ENCODE results near the gene ITIH1. TPM values are rescaled to one million over a fixed set of nuclear protein-coding genes. Genes with fewer than 3 reads are reported as not detected.
A peak's percentile ranks its signal among the peaks of the same experiment; 100 is the strongest.

ITIH1 gene
- total RNA-seq, 1 donor from 2014 or later: not detected

- no peaks in the 10 kb centered on the region for H3K79me2 ChIP-seq (ENCODE audit: low read depth)
- no peak for DNase-seq (ENCODE audit: low spot score)
- no peak overlapping the region for H3K9ac ChIP-seq
- H3K36me3 Mint-ChIP-seq: peaks cover 58% of the 10 kb centered on the region
- no peak overlapping the region for H2AFZ ChIP-seq (replicated peaks)
- peaks cover 14% of the 10 kb centered on the region for H3K9me3 Mint-ChIP-seq
- H3K4me1 Mint-ChIP-seq: no peaks in the 10 kb centered on the region
- H4K20me1 ChIP-seq (ENCODE audit: low read depth): no peaks in the 10 kb centered on the region
- H3K27ac ChIP-seq: no peak overlapping the region
- no peak overlapping the region for H3K4me3 Mint-ChIP-seq
- no peaks in the 10 kb centered on the region for H3F3A ChIP-seq (ENCODE audit: low read depth)
- TF ChIP-seq CTCF (IDR thresholded peaks at IDR 0.05) (no peak), EZH2phosphoT487 (IDR thresholded peaks at IDR 0.05) (no peak), EZH2 (IDR thresholded peaks at IDR 0.05) (no peak)
- peaks cover 22% of the 10 kb centered on the region for H3K36me3 ChIP-seq
- H3K4me3 ChIP-seq: no peak overlapping the region
- no peak overlapping the region for H3K27ac Mint-ChIP-seq
- H3K4me2 ChIP-seq: no peak overlapping the region
- no peaks in the 10 kb centered on the region for H3K27me3 Mint-ChIP-seq (ENCODE audit: insufficient read depth, low read depth)
- no peaks in the 10 kb centered on the region for H3K4me1 ChIP-seq
- H3K9me3 ChIP-seq (ENCODE audit: low read depth): peaks cover 2% of the 10 kb centered on the region
- no peaks in the 10 kb centered on the region for H3K27me3 ChIP-seq
Observed at GRCh38 chr3:52733256-52733891, 44.0 kb upstream of the ITIH1 start.

GRCh38 chr3:52739730-52740129 is 37.7 kb upstream of the ITIH1 start:
- no peaks in the 10 kb centered on the region for H3K4me1 Mint-ChIP-seq
- H3K4me3 Mint-ChIP-seq: no peak overlapping the region
- Histone ChIP-seq H3K9me3 (ENCODE audit: low read depth) (no peaks in the 10 kb centered on the region), H3K79me2 (ENCODE audit: low read depth) (no peaks in the 10 kb centered on the region), H2AFZ (replicated peaks) (no peak overlapping the region), H3K4me2 (no peak overlapping the region), H3K9ac (no peak overlapping the region), H3K4me1 (no peaks in the 10 kb centered on the region), H3F3A (ENCODE audit: low read depth) (no peaks in the 10 kb centered on the region), H3K27ac (no peak overlapping the region), H3K27me3 (no peaks in the 10 kb centered on the region), H3K36me3 (peaks cover 26% of the 10 kb centered on the region), H4K20me1 (ENCODE audit: low read depth) (no peaks in the 10 kb centered on the region), H3K4me3 (no peak overlapping the region)
- H3K36me3 Mint-ChIP-seq: peaks cover 40% of the 10 kb centered on the region
- H3K9me3 Mint-ChIP-seq: no peaks in the 10 kb centered on the region
- no peaks in the 10 kb centered on the region for H3K27me3 Mint-ChIP-seq (ENCODE audit: insufficient read depth, low read depth)
- no peak overlapping the region for H3K27ac Mint-ChIP-seq
- TF ChIP-seq EZH2phosphoT487 (IDR thresholded peaks at IDR 0.05) (no peak), CTCF (IDR thresholded peaks at IDR 0.05) (no peak), EZH2 (IDR thresholded peaks at IDR 0.05) (no peak)
- no peak for DNase-seq (ENCODE audit: low spot score)

GRCh38 chr3:52742418-52743041 is 34.9 kb upstream of the ITIH1 start:
- H3K79me2 ChIP-seq (ENCODE audit: low read depth): no peaks in the 10 kb centered on the region
- Mint-ChIP-seq H3K4me3 (no peak overlapping the region), H3K36me3 (peaks cover 41% of the 10 kb centered on the region), H3K4me1 (no peaks in the 10 kb centered on the region), H3K9me3 (no peaks in the 10 kb centered on the region), H3K27ac (no peak overlapping the region), H3K27me3 (ENCODE audit: insufficient read depth, low read depth) (no peaks in the 10 kb centered on the region)
- H4K20me1 ChIP-seq (ENCODE audit: low read depth): no peaks in the 10 kb centered on the region
- no peak overlapping the region for H3K4me2 ChIP-seq
- H3K27me3 ChIP-seq: no peaks in the 10 kb centered on the region
- no peak overlapping the region for H3K9ac ChIP-seq
- H3K9me3 ChIP-seq (ENCODE audit: low read depth): no peaks in the 10 kb centered on the region
- no peak overlapping the region for H2AFZ ChIP-seq (replicated peaks)
- H3K27ac ChIP-seq: no peak overlapping the region
- peak; percentile 58 for TF ChIP-seq CTCF (IDR thresholded peaks at IDR 0.05)
- TF ChIP-seq EZH2 (IDR thresholded peaks at IDR 0.05): no peak
- H3F3A ChIP-seq (ENCODE audit: low read depth): no peaks in the 10 kb centered on the region
- peaks cover 29% of the 10 kb centered on the region for H3K36me3 ChIP-seq
- no peaks in the 10 kb centered on the region for H3K4me1 ChIP-seq
- no peak overlapping the region for H3K4me3 ChIP-seq
- DNase-seq (ENCODE audit: low spot score): peak; percentile 12

Measured in neural progenitor cell (in vitro differentiated cells).